HepG2 (cell line): Measurements from ENCODE around the gene HIRA. TPM values are rescaled to one million over a fixed set of nuclear protein-coding genes. Genes with fewer than 3 reads are reported as not detected.

Experiments used
- CBFB ChIP-seq: sonication (generic); formaldehyde crosslinking; IDR thresholded peaks from 2 replicates; pipeline ENCODE4 v1.4.0; 2020; ENCODE audit warnings: missing genetic modification reagents
- KDM5B ChIP-seq: sonication (generic); formaldehyde crosslinking; IDR thresholded peaks from 2 replicates; pipeline ENCODE4 v1.4.0; 2020; ENCODE audit warnings: missing genetic modification reagents, mild to moderate bottlenecking, borderline replicate concordance
- KLF11 ChIP-seq: IDR thresholded peaks from 2 replicates; pipeline ENCODE4 v1.6.1; 2016; ENCODE audit warnings: missing compliant biosample characterization
- PAF1 ChIP-seq: IDR thresholded peaks from 2 replicates; pipeline ENCODE4 v1.6.1; 2016; ENCODE audit warnings: missing genetic modification reagents, missing compliant biosample characterization
- PCBP2 ChIP-seq: fragments of 200-400 bp; formaldehyde crosslinking; optimal IDR thresholded peaks from 2 replicates; pipeline ENCODE3; 2018; ENCODE audit warnings: low read length, low read depth; ENCODE audit not compliant: poor library complexity, severe bottlenecking
- RARA ChIP-seq: IDR thresholded peaks from 2 replicates; pipeline ENCODE4 v1.6.1; 2016; ENCODE audit warnings: missing genetic modification reagents, missing compliant biosample characterization
- RARG ChIP-seq: sonication (generic); formaldehyde crosslinking; IDR thresholded peaks from 2 replicates; pipeline ENCODE4 v1.4.0; 2020; ENCODE audit warnings: low read depth, mild to moderate bottlenecking, missing genetic modification reagents
- RBM39 ChIP-seq: fragments of 200-400 bp; formaldehyde crosslinking; IDR thresholded peaks from one replicate; pipeline ENCODE4 v1.6.1; 2018; ENCODE audit warnings: antibody characterized with exemption, mild to moderate bottlenecking, low read depth, low read length; ENCODE audit not compliant: poor library complexity, severe bottlenecking
- RFX5 ChIP-seq: IDR thresholded peaks from 2 replicates; pipeline ENCODE4 v1.6.1; 2011; ENCODE audit warnings: low read depth, low read length, improper control_type of control experiment
- SMAD1 ChIP-seq: sonication (generic); formaldehyde crosslinking; IDR thresholded peaks from 2 replicates; pipeline ENCODE4 v1.4.0; 2020; ENCODE audit warnings: missing genetic modification reagents, low read depth, mild to moderate bottlenecking, borderline replicate concordance
- SPEN ChIP-seq: sonication (generic); formaldehyde crosslinking; IDR thresholded peaks from 2 replicates; pipeline ENCODE4 v1.5.1; 2020; ENCODE audit warnings: low read depth, mild to moderate bottlenecking, missing genetic modification reagents
- TMF1 ChIP-seq: sonication (generic); formaldehyde crosslinking; IDR thresholded peaks from 2 replicates; pipeline ENCODE4 v1.8.1; 2022; ENCODE audit warnings: low read depth, missing genetic modification reagents
- ZNF737 ChIP-seq: sonication (generic); formaldehyde crosslinking; IDR thresholded peaks from 2 replicates; pipeline ENCODE4 v1.5.0; 2020; ENCODE audit warnings: missing genetic modification reagents, mild to moderate bottlenecking, borderline replicate concordance
- ZSCAN20 ChIP-seq: sonication (generic); formaldehyde crosslinking; IDR thresholded peaks from 2 replicates; pipeline ENCODE4 v1.4.0; 2020; ENCODE audit warnings: missing genetic modification reagents, mild to moderate bottlenecking, borderline replicate concordance
- polyA plus RNA-seq, 8 experiments: library from polyadenylated mRNA; depleted of rRNA in 3 of 8; stranded (reverse) in 7 of 8; unstranded in 1 of 8; fragments of >200 nt; fragmentation: Illumina TruSeq in 4 of 8; extraction: Trizol in 4 of 8; gene quantifications; 2 replicates each; pipeline versions ENCODE4 v1.2.1 to v1.2.3, GENCODE V29; 2011 to 2016; ENCODE audit warnings: low read depth in 4 of 8, missing spikeins in 1 of 8, mixed read lengths in 1 of 8; ENCODE audit not compliant: insufficient read depth in 1 of 8
- total RNA-seq, 5 experiments: library from RNA; depleted of rRNA; stranded (reverse); fragments of >200 nt; fragmentation: Illumina TruSeq; extraction: Trizol; gene quantifications; 2 replicates each; pipeline ENCODE4 v1.2.3, GENCODE V29; 2016; ENCODE audit warnings: low read depth in 1 of 5
- TF ChIP-seq, protein P1 (sequence below): sonication (generic); formaldehyde crosslinking; IDR thresholded peaks from 2 replicates; pipeline ENCODE4 v1.4.0; 2020; ENCODE audit warnings: missing genetic modification reagents, borderline replicate concordance
- TF ChIP-seq, protein P2 (sequence below): sonication (generic); formaldehyde crosslinking; IDR thresholded peaks from 2 replicates; pipeline ENCODE4 v1.4.0; 2020; ENCODE audit warnings: missing genetic modification reagents
- TF ChIP-seq, protein P3 (sequence below): IDR thresholded peaks from 2 replicates; pipeline ENCODE4 v1.6.1; 2016; ENCODE audit warnings: missing genetic modification reagents, missing compliant biosample characterization

The HIRA gene
- total and polyA plus RNA-seq, 2 of the 13 experiments (the other 11 are each of a cell fraction or from before 2014, with no cell fraction given): 21.5 to 29.2 TPM

DNA sequence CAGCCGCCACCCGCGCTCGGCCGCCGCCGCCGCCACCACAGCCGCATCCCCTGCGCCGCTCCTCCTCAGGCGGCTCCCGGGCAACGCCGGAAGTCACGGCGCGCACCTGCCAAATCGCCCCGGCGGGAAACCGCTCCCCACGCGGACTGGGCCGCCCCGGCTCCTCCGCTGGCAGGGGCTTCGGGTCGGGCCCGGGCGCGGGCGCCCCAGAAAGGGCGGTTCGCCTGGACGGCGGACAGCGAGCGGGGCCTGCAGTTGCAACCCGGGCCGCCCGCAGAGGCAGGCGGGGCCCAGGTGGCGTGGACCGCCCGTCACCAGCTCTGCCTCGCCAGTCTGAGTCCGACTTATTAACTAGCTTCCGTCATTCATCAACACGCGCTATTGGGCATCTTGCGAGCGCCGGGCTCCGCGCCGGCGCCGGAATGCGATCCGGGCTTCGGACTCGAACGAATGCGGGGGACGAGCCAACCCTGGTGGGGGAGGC, at the start of gene HIRA (continued):
- peak; percentile 41; the same call in 1 of the 2 replicates for TF ChIP-seq CBFB (CRISPR knock-in tag)
- TF ChIP-seq KDM5B (CRISPR knock-in tag): no peak
- TF ChIP-seq PAF1: no peak
- TF ChIP-seq, protein P1, sequence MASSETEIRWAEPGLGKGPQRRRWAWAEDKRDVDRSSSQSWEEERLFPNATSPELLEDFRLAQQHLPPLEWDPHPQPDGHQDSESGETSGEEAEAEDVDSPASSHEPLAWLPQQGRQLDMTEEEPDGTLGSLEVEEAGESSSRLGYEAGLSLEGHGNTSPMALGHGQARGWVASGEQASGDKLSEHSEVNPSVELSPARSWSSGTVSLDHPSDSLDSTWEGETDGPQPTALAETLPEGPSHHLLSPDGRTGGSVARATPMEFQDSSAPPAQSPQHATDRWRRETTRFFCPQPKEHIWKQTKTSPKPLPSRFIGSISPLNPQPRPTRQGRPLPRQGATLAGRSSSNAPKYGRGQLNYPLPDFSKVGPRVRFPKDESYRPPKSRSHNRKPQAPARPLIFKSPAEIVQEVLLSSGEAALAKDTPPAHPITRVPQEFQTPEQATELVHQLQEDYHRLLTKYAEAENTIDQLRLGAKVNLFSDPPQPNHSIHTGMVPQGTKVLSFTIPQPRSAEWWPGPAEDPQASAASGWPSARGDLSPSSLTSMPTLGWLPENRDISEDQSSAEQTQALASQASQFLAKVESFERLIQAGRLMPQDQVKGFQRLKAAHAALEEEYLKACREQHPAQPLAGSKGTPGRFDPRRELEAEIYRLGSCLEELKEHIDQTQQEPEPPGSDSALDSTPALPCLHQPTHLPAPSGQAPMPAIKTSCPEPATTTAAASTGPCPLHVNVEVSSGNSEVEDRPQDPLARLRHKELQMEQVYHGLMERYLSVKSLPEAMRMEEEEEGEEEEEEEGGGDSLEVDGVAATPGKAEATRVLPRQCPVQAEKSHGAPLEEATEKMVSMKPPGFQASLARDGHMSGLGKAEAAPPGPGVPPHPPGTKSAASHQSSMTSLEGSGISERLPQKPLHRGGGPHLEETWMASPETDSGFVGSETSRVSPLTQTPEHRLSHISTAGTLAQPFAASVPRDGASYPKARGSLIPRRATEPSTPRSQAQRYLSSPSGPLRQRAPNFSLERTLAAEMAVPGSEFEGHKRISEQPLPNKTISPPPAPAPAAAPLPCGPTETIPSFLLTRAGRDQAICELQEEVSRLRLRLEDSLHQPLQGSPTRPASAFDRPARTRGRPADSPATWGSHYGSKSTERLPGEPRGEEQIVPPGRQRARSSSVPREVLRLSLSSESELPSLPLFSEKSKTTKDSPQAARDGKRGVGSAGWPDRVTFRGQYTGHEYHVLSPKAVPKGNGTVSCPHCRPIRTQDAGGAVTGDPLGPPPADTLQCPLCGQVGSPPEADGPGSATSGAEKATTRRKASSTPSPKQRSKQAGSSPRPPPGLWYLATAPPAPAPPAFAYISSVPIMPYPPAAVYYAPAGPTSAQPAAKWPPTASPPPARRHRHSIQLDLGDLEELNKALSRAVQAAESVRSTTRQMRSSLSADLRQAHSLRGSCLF (CRISPR knock-in tag): no peak
- TF ChIP-seq KLF11 (CRISPR knock-in tag): no peak
- TF ChIP-seq, protein P2, sequence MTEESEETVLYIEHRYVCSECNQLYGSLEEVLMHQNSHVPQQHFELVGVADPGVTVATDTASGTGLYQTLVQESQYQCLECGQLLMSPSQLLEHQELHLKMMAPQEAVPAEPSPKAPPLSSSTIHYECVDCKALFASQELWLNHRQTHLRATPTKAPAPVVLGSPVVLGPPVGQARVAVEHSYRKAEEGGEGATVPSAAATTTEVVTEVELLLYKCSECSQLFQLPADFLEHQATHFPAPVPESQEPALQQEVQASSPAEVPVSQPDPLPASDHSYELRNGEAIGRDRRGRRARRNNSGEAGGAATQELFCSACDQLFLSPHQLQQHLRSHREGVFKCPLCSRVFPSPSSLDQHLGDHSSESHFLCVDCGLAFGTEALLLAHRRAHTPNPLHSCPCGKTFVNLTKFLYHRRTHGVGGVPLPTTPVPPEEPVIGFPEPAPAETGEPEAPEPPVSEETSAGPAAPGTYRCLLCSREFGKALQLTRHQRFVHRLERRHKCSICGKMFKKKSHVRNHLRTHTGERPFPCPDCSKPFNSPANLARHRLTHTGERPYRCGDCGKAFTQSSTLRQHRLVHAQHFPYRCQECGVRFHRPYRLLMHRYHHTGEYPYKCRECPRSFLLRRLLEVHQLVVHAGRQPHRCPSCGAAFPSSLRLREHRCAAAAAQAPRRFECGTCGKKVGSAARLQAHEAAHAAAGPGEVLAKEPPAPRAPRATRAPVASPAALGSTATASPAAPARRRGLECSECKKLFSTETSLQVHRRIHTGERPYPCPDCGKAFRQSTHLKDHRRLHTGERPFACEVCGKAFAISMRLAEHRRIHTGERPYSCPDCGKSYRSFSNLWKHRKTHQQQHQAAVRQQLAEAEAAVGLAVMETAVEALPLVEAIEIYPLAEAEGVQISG (CRISPR knock-in tag): no peak
- TF ChIP-seq RBM39: no peak
- 0 out of 2 replicates have a peak, but pooled peaks have one; percentile 2 for TF ChIP-seq RARA (CRISPR knock-in tag)
- TF ChIP-seq TMF1: no peak
- TF ChIP-seq RFX5: no peak
- no peak; the same call in 1 of the 2 replicates for TF ChIP-seq RARG (CRISPR knock-in tag)
- TF ChIP-seq SPEN: peak; percentile 62; the same call in 1 of the 2 replicates
- TF ChIP-seq, protein P3, sequence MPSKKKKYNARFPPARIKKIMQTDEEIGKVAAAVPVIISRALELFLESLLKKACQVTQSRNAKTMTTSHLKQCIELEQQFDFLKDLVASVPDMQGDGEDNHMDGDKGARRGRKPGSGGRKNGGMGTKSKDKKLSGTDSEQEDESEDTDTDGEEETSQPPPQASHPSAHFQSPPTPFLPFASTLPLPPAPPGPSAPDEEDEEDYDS (CRISPR knock-in tag): no peak
- TF ChIP-seq ZSCAN20 (CRISPR knock-in tag): 0 out of 2 replicates have a peak, but pooled peaks have one; percentile 32
- no peak for TF ChIP-seq SMAD1 (CRISPR knock-in tag)
- no peak for TF ChIP-seq ZNF737 (CRISPR knock-in tag)
- TF ChIP-seq PCBP2: no peak
